NCI-H748 (cell line): ENCODE results near the gene SSTR5.
"Not testable (repeated sequence)": the region's sequence is repeated elsewhere in the genome, so short reads cannot be mapped to it uniquely, and the experiment has no call there.

ENCODE experiments used
- DNase-seq: peaks from one replicate; lab custom pipeline; 2025; ENCODE audit not compliant: unreplicated experiment; lab: John Stamatoyannopoulos, UW

SSTR5 gene

DNA sequence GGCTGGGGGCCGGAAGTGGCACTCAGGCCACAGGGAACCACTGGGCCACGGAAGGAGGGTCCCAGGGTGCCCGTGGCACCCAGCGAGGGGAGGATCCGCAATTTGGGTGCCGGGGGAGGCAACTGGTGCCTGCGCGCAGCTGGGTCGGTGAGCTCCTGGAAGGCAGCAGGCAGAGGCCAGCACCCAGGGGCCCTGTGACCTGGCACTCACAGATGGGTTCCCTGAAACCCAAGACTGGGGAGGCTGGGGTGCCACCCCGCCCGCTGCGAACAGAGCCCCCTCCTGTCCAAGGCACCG is 663 bp downstream of the SSTR5 start:
- no peak for DNase-seq

DNA sequence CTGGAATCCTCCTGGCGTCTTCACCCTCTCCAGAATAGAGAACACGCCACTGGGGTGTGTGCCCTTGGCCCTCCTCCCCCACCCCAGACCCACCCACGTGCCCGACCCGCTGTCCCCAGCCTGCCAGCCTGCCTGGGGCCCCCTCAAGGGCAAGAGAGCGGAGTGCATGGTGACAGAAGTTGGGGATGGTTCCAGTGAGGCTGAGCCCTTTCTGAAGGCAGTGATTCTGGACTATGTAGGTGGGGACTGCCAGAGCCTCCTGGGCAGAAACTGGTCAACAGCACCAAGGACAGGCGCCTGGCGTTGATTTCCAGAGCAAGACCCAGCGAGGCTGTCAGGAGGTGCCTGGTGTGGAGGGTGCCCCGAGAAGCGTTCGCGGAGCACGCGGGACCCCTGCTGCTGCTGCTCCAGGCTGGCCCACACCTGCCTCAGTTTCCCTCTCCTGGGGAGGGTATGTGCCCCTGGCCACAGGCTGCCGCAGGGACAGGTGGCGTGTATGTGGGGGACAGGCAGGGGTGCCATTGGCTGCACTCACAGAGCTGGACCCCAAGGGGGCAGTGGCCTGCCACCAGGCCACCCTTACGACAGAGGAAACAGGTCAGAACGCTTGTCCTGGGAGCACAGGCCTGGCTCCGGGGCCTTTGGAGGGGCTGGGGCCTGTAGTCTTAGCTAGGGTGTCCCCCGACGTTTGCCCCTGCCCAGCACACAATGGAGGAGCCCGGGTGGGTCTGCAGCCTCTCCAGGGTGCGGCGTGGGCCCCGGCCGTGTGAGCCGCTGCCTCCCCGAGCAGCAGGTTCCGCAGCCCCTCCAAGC is 1.2 kb downstream of the SSTR5 start:
- DNase-seq, result no peak

DNA sequence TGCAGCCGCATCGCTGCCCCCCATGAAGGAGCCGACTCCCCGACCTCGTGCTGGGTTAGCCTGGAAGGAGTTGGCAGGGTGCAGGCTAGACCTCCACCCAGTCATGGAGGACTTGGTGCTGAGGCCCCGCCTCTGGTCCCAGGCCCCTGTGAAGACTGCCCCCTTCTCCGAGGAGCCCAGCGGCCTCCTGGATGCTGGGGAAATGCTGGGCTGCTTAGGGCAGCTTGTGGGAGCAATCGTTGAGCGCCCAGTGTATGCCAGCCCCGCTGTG is 1.8 kb downstream of the SSTR5 start:
- no peak for DNase-seq

DNA sequence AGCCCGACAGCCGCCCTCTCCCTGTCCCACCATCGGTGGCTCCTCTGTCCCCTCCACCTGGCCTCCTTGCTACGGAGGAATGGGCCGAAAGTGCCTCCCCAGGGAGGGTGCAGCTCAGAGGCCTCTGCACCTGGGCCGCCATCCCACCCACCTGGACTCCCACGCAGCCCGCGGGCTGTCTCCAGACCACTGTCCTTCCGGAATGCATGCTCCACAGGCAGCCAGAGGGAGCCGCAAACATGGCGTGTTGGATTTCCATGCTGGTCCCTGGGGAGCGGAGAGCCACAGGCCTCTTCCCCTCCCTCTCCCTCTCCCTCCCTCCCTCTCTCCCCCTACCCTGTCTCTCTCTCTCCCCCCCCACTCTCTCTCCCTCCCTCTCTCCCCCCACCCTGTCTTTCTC is 3.0 kb downstream of the SSTR5 start:
- DNase-seq, result no peak

GRCh38 chr16:1076801-1077576 is 4.4 kb downstream of the SSTR5 start:
- no peak for DNase-seq

GRCh38 chr16:1077877-1078578 is 5.5 kb downstream of the SSTR5 start:
- no peak for DNase-seq

DNA sequence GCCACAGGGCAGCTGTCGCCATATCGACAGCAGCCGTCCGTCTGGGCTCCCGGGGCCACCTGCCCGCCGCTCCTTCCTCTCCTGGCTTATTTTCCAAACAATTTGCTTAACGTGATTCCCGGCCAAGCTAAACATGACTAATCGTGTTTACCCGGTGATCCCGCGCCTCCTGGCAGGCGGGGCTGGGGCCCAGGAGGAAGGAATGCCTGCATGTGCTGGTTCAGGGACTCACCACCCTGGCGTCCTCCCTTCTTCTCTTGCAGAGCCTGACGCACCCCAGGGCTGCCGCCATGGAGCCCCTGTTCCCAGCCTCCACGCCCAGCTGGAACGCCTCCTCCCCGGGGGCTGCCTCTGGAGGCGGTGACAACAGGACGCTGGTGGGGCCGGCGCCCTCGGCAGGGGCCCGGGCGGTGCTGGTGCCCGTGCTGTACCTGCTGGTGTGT is 6.1 kb downstream of the SSTR5 start:
- DNase-seq, result peak; percentile 88

- no peak for DNase-seq
These were observed 6.8 kb downstream of the SSTR5 start for GRCh38 chr16:1079341-1079740.

DNA sequence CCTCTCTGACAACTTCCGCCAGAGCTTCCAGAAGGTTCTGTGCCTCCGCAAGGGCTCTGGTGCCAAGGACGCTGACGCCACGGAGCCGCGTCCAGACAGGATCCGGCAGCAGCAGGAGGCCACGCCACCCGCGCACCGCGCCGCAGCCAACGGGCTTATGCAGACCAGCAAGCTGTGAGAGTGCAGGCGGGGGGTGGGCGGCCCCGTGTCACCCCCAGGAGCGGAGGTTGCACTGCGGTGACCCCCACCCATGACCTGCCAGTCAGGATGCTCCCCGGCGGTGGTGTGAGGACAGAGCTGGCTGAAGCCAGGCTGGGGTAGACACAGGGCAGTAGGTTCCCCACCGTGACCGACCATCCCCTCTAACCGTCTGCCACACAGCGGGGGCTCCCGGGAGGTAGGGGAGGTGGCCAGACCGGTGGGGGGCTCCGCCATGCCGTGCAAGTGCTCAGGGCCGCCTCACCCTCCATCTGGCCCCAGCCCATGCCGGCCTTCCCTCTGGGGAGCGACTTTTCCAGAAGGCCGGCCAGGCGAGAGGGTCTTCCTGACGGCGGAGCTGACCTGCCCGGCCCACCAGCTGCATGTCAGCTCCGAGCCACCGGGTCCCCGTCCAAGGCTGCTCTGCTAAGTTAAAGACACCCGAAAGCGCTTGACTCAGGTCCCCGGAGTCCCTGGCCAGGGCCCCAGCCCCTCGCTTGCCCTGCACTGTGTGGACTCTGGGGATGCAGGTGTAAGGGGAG is 7.4 kb downstream of the SSTR5 start:
- DNase-seq, result no peak

- DNase-seq, result no peak
These were observed 8.5 kb downstream of the SSTR5 start for GRCh38 chr16:1080801-1081733.

GRCh38 chr16:1081734-1082265 is 9.3 kb downstream of the SSTR5 start:
- no peak for DNase-seq

DNA sequence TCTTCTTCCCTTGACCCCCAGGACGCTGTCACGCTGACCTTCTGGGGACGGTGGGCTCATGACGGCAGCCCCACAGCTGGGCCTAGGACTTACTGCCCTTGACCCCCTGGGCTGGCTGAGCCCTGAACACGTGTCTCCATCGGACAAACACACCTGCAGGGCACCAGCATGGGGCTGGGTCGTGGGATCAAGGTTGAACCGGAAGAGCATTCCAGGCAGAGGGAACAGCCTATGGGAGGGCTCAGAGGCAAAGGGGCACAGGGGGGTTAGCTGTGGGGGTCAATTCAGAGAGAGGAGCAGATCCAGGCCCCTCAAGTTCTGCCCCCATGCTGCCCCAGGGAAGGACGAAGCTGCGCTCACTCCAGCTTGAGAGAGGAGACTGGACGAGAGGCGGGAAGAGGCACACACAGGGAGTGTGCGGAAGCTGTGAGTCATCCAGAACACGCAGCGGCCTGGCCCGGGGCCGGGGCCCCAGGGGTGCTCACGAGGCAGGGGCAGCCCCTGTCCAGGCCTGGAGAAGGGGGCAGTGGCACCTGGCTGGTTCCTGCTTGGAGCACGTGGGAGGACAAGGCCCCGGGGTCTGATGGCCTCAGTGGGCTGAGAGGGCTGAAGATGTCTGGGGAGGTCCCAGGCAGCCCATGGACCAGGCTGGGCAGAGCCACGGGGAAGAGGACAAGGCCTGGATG is 9.9 kb downstream of the SSTR5 start:
- DNase-seq, result no peak

DNA sequence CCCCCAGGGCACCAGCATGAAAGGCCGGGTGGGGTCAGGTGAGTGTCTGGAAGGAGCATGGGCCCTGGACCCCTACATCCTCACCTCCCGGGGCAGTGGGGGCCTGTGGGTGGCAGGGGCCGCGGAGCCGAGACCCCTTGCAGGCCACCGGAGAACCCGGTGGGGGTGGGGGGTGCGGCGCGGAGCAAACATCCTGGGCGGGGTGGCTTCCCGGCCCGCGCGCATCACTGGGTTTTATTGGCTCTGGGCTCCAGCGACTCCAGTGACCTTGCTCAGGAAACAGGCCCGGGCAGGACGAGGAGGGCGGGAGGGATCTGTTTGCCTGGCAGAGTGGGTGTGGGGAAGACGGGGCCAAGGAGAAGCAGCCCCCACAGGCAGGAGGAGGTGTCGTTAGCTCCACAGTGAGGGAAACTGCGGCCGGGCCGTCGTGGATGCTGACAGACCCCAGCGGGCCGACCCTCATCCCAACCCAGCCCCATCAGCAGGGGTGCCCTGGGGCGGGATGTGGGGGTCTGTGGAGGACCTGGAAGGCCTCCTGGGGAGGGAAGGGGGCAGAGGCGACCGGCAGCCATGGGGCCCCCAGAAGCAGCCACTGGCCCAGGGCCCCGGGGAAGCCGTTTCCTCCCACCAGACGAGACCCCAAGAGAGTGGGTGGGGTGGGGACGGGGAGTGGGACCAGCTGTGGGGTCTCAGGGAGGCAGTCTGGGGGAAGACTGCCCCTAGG is 10.6 kb downstream of the SSTR5 start:
- no peak for DNase-seq

DNA sequence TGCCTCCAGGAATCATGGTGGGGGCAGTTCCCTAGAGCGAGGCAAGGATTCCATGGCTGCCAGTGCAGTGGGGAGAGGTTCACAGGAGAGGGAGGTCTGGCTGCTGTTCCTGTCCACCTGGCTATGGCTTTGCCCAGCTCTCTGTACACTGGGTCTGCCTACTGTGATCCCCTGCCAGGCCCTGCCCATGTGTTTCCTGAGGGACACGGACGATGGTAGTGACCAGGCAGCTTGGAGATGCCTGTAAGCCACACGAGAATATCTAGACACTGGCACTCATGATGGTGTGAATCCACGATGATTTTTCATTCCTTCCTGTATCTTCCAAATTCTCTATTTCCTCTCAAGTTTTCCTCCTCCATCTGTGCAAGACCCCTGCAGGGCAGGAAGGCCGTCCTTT is 12.4 kb downstream of the SSTR5 start:
- no peak for DNase-seq

DNA sequence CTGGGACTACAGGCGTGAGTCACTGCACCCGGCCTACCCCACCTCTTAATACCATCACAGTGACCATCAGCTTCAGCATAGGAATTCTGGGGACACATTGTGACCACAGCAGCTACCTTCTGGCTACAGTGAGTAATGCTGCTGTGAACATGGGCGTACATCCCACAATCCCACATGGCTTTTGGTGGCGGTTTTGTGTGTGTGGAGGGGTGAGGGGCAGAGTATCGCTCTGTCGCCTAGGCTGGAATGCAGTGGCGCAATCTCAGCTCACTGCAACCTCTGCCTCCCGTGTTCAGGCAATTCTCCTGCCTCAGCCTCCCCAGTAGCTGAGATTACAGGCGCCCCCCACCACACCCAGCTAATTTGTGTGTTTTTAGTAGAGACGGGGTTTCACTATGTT is 13.9 kb downstream of the SSTR5 start:
- DNase-seq, result not testable (repeated sequence)

- peak; percentile 29 for DNase-seq
These were observed 16.0 kb downstream of the SSTR5 start for GRCh38 chr16:1088295-1089170.

DNA sequence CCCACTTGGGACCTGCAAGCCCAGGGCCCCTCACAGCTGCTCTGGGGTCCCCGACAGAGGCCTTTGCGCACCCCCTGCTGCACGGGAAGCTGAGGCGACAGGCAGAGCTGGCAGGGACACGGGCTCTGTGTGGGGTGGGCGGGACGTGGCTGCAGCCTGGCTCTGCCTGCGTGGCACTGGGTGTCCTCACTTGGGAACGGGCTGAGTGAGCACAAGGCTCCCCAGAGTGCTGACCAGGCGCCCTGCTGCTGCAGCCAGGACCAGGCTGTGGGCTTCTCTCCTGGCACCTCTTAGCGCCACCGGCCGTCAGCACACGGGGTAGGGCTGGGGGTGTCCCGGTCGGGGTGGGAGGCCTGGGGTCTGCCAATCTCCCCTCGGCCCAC is 16.9 kb downstream of the SSTR5 start:
- no peak for DNase-seq
